HEK293 (cell line): ENCODE results near the gene TET1.
A peak's percentile ranks its signal among the peaks of the same experiment; 100 is the strongest.

Source experiments
- FEZF1 ChIP-seq: fragments of 450-650 bp; formaldehyde crosslinking; IDR thresholded peaks from 2 replicates; pipeline ENCODE4 v1.5.1; 2016; ENCODE audit warnings: missing biosample characterization, missing genetic modification characterization
- KLF10 ChIP-seq: fragments of 450-650 bp; IDR thresholded peaks from 2 replicates; pipeline ENCODE4 v1.5.1; 2018; ENCODE audit warnings: missing biosample characterization, mild to moderate bottlenecking, missing genetic modification characterization
- KLF7 ChIP-seq: fragments of 450-650 bp; formaldehyde crosslinking; IDR thresholded peaks from 2 replicates; pipeline ENCODE4 v1.5.1; 2016; ENCODE audit warnings: missing biosample characterization, missing genetic modification characterization, borderline replicate concordance
- KLF8 ChIP-seq: fragments of 450-650 bp; formaldehyde crosslinking; IDR thresholded peaks from 2 replicates; pipeline ENCODE4 v1.5.1; 2016; ENCODE audit warnings: missing biosample characterization, missing genetic modification characterization
- MEIS1 ChIP-seq: sonication (generic); formaldehyde crosslinking; IDR thresholded peaks from 2 replicates; pipeline ENCODE4 v1.8.1; 2022; ENCODE audit warnings: missing genetic modification reagents, mild to moderate bottlenecking, borderline replicate concordance
- PBX3 ChIP-seq: sonication (generic); formaldehyde crosslinking; IDR thresholded peaks from 2 replicates; pipeline ENCODE4 v1.8.1; 2022; ENCODE audit warnings: mild to moderate bottlenecking, moderate library complexity, missing genetic modification reagents
- REPIN1 ChIP-seq: fragments of 450-650 bp; formaldehyde crosslinking; IDR thresholded peaks from 2 replicates; pipeline ENCODE4 v1.5.1; 2017; ENCODE audit warnings: missing biosample characterization, missing genetic modification characterization, low read depth
- SALL2 ChIP-seq: fragments of 450-650 bp; formaldehyde crosslinking; IDR thresholded peaks from 2 replicates; pipeline ENCODE4 v1.5.0; 2017; ENCODE audit warnings: missing biosample characterization, mild to moderate bottlenecking, missing genetic modification characterization, borderline replicate concordance
- ZBTB49 ChIP-seq: fragments of 450-650 bp; formaldehyde crosslinking; IDR thresholded peaks from 2 replicates; pipeline ENCODE4 v1.5.1; 2016; ENCODE audit warnings: missing biosample characterization, missing genetic modification characterization, low read depth
- ZBTB6 ChIP-seq: fragments of 450-650 bp; formaldehyde crosslinking; IDR thresholded peaks from 2 replicates; pipeline ENCODE4 v1.5.1; 2017; ENCODE audit warnings: missing biosample characterization, missing genetic modification characterization
- ZEB2 ChIP-seq: fragments of 450-650 bp; formaldehyde crosslinking; IDR thresholded peaks from 2 replicates; pipeline ENCODE4 v1.5.1; 2016; ENCODE audit warnings: missing biosample characterization, missing genetic modification characterization
- ZNF202 ChIP-seq: fragments of 450-650 bp; formaldehyde crosslinking; IDR thresholded peaks from 2 replicates; pipeline ENCODE4 v1.5.1; 2016; ENCODE audit warnings: missing biosample characterization, missing genetic modification characterization, borderline replicate concordance
- ZNF223 ChIP-seq: fragments of 450-650 bp; formaldehyde crosslinking; IDR thresholded peaks from 2 replicates; pipeline ENCODE4 v1.5.1; 2016; ENCODE audit warnings: missing biosample characterization, missing genetic modification characterization
- ZNF248 ChIP-seq: fragments of 450-650 bp; formaldehyde crosslinking; IDR thresholded peaks from 2 replicates; pipeline ENCODE4 v1.5.1; 2017; ENCODE audit warnings: missing biosample characterization, missing genetic modification characterization
- ZNF274 ChIP-seq, 2 experiments: fragments of 200-500 bp in 1 of 2; fragments of 450-650 bp in 1 of 2; sonication (Bioruptor generic) in 1 of 2; formaldehyde crosslinking in 1 of 2; IDR thresholded peaks; 2 replicates each; pipeline versions ENCODE4 v1.5.1 to v1.6.1; 2014 to 2016; ENCODE audit warnings: borderline replicate concordance in 1 of 2, inconsistent platforms in 1 of 2, low read length in 1 of 2, missing biosample characterization in 1 of 2, missing genetic modification characterization in 1 of 2
- ZNF350 ChIP-seq: fragments of 450-650 bp; formaldehyde crosslinking; IDR thresholded peaks from 2 replicates; pipeline ENCODE4 v1.5.0; 2017; ENCODE audit warnings: missing biosample characterization, mild to moderate bottlenecking, missing genetic modification characterization
- ZNF354C ChIP-seq: fragments of 450-650 bp; formaldehyde crosslinking; IDR thresholded peaks from 2 replicates; pipeline ENCODE4 v1.5.1; 2016; ENCODE audit warnings: missing biosample characterization, missing genetic modification characterization, low read depth, borderline replicate concordance
- ZNF366 ChIP-seq: fragments of 450-650 bp; formaldehyde crosslinking; conservative IDR thresholded peaks from 2 replicates; pipeline ENCODE4 v1.5.1; 2016; ENCODE audit warnings: missing biosample characterization, missing genetic modification characterization
- ZNF394 ChIP-seq: fragments of 450-650 bp; formaldehyde crosslinking; IDR thresholded peaks from 2 replicates; pipeline ENCODE4 v1.5.1; 2016; ENCODE audit warnings: missing biosample characterization, missing genetic modification characterization, mild to moderate bottlenecking, moderate library complexity, borderline replicate concordance
- ZNF398 ChIP-seq: fragments of 450-650 bp; formaldehyde crosslinking; IDR thresholded peaks from 2 replicates; pipeline ENCODE4 v1.5.1; 2017; ENCODE audit warnings: missing biosample characterization, missing genetic modification characterization
- ZNF423 ChIP-seq: fragments of 450-650 bp; formaldehyde crosslinking; IDR thresholded peaks from 2 replicates; pipeline ENCODE4 v1.5.1; 2016; ENCODE audit warnings: missing biosample characterization, missing genetic modification characterization
- ZNF449 ChIP-seq: fragments of 450-650 bp; formaldehyde crosslinking; IDR thresholded peaks from 2 replicates; pipeline ENCODE4 v1.5.1; 2017; ENCODE audit warnings: missing biosample characterization, mild to moderate bottlenecking, missing genetic modification characterization, moderate library complexity
- ZNF544 ChIP-seq: fragments of 450-650 bp; formaldehyde crosslinking; IDR thresholded peaks from 2 replicates; pipeline ENCODE4 v1.5.0; 2017; ENCODE audit warnings: missing biosample characterization, missing genetic modification characterization
- ZNF560 ChIP-seq: fragments of 450-650 bp; formaldehyde crosslinking; IDR thresholded peaks from 2 replicates; pipeline ENCODE4 v1.5.1; 2017; ENCODE audit warnings: missing biosample characterization, missing genetic modification characterization, borderline replicate concordance
- ZNF768 ChIP-seq: fragments of 450-650 bp; formaldehyde crosslinking; IDR thresholded peaks from 2 replicates; pipeline ENCODE4 v1.5.1; 2018; ENCODE audit warnings: missing biosample characterization, mild to moderate bottlenecking, missing genetic modification characterization
- ZNF785 ChIP-seq: fragments of 450-650 bp; formaldehyde crosslinking; IDR thresholded peaks from 2 replicates; pipeline ENCODE4 v1.5.1; 2016; ENCODE audit warnings: missing biosample characterization, missing genetic modification characterization
- ZNF837 ChIP-seq: fragments of 450-650 bp; formaldehyde crosslinking; IDR thresholded peaks from 2 replicates; pipeline ENCODE4 v1.5.1; 2016; ENCODE audit warnings: missing biosample characterization, missing genetic modification characterization
- ZSCAN4 ChIP-seq: fragments of 450-650 bp; formaldehyde crosslinking; IDR thresholded peaks from 2 replicates; pipeline ENCODE4 v1.5.1; 2017; ENCODE audit warnings: missing biosample characterization, missing genetic modification characterization

TET1 gene

GRCh38 chr10:68600041-68600778, 40.1 kb downstream of the TET1 start (continued):
- TF ChIP-seq ZEB2 (tag by site-specific recombination): peak; percentile 72; the same call in 1 of the 2 replicates
- TF ChIP-seq ZSCAN4 (tag by site-specific recombination): no peak
- TF ChIP-seq ZNF423: no peak
- TF ChIP-seq KLF10: peak; percentile 40; the same call in 1 of the 2 replicates
- TF ChIP-seq PBX3: 0 out of 2 replicates have a peak, but pooled peaks have one; percentile 73
- no peak for TF ChIP-seq ZNF560 (tag by site-specific recombination)
- peak; percentile 69; the same call in 1 of the 2 replicates for TF ChIP-seq KLF8
- no peak for TF ChIP-seq ZNF837 (tag by site-specific recombination)
- no peak for TF ChIP-seq ZNF354C (tag by site-specific recombination)
- no peak; the same call in 1 of the 2 replicates for TF ChIP-seq ZNF366
- TF ChIP-seq ZNF223 (tag by site-specific recombination): no peak
- TF ChIP-seq REPIN1 (tag by site-specific recombination): no peak
- peak; percentile 100 for TF ChIP-seq ZNF449 (tag by site-specific recombination)
- peak; percentile 72 for TF ChIP-seq ZBTB6 (tag by site-specific recombination)
- TF ChIP-seq FEZF1: no peak; the same call in 1 of the 2 replicates
- TF ChIP-seq ZNF394 (tag by site-specific recombination): peak; percentile 47; the same call in 1 of the 2 replicates
- TF ChIP-seq KLF7: peak; percentile 10; the same call in 1 of the 2 replicates
- TF ChIP-seq ZNF350: no peak
- no peak for TF ChIP-seq ZBTB49 (tag by site-specific recombination)
- no peak for TF ChIP-seq SALL2
- no peak for TF ChIP-seq ZNF248
- no peak for TF ChIP-seq ZNF202 (tag by site-specific recombination)
- no peak for TF ChIP-seq ZNF274 (IDR thresholded peaks at IDR 0.05; ENCODE audit: low read length)
- TF ChIP-seq ZNF274 (tag by site-specific recombination; IDR thresholded peaks at IDR 0.05; ENCODE audit: borderline replicate concordance): no peak
- TF ChIP-seq ZNF768 (tag by site-specific recombination): no peak
- no peak for TF ChIP-seq MEIS1 (CRISPR knock-in tag)
- no peak for TF ChIP-seq ZNF544 (tag by site-specific recombination)
- no peak for TF ChIP-seq ZNF398 (tag by site-specific recombination)
- no peak for TF ChIP-seq ZNF785 (tag by site-specific recombination)
